GM12874 (cell line): ENCODE data around the gene HOXA13.

Experiments used
- CTCF ChIP-seq: IDR thresholded peaks from 2 replicates; pipeline ENCODE4 v1.5.1; 2011; ENCODE audit warnings: low read depth, mild to moderate bottlenecking, control low read depth, low read length, moderate library complexity; ENCODE audit not compliant: insufficient read depth

HOXA13 gene

GRCh38 chr7:27202862-27203134 is 2.9 kb upstream of the HOXA13 start:
- TF ChIP-seq CTCF = no peak

- TF ChIP-seq CTCF = no peak
These were observed 2.3 kb upstream of the HOXA13 start for GRCh38 chr7:27202018-27202861.

GRCh38 chr7:27201580-27202017 is 1.7 kb upstream of the HOXA13 start:
- no peak for TF ChIP-seq CTCF

GRCh38 chr7:27200761-27201579 is 1.1 kb upstream of the HOXA13 start:
- TF ChIP-seq CTCF = no peak

GRCh38 chr7:27198871-27199801 is 755 bp downstream of the HOXA13 start:
- no peak for TF ChIP-seq CTCF

- TF ChIP-seq CTCF = no peak
These were observed 1.6 kb downstream of the HOXA13 start for GRCh38 chr7:27198138-27198841.
